HG03442 (cell line): ENCODE measurements around the gene AP1S3.
"Not testable (repeated sequence)": the region's sequence is repeated elsewhere in the genome, so short reads cannot be mapped to it uniquely, and the experiment has no call there.

Source experiments
- ATAC-seq: cut with Tn5 transposase; IDR thresholded peaks from one replicate; pipeline ENCODE4 v1.9.1; 2021; ENCODE audit warnings: mild to moderate bottlenecking, moderate library complexity; ENCODE audit not compliant: unreplicated experiment

AP1S3 gene

GRCh38 chr2:223811757-223812156, 25.6 kb downstream of the AP1S3 start:
- no peak for ATAC-seq

GRCh38 chr2:223805008-223805407, 32.4 kb downstream of the AP1S3 start:
- no peak for ATAC-seq

- ATAC-seq = no peak
Observed at GRCh38 chr2:223801736-223802135, 35.6 kb downstream of the AP1S3 start.

- ATAC-seq = peak; percentile 34
Observed at GRCh38 chr2:223800908-223801307, 36.5 kb downstream of the AP1S3 start.

GRCh38 chr2:223797811-223798721, 39.3 kb downstream of the AP1S3 start:
- peak; percentile 95 for ATAC-seq

GRCh38 chr2:223797037-223797436, 40.3 kb downstream of the AP1S3 start:
- ATAC-seq = no peak

GRCh38 chr2:223789423-223789822, 48.0 kb downstream of the AP1S3 start:
- ATAC-seq = no peak

GRCh38 chr2:223788826-223789225, 48.6 kb downstream of the AP1S3 start:
- ATAC-seq = no peak

- not testable (repeated sequence) for ATAC-seq
Observed at GRCh38 chr2:223788106-223788505, 49.3 kb downstream of the AP1S3 start.

GRCh38 chr2:223787358-223787757, 50.0 kb downstream of the AP1S3 start:
- ATAC-seq = peak; percentile 46

- peak; percentile 75 for ATAC-seq
Observed at GRCh38 chr2:223786943-223787342, 50.4 kb downstream of the AP1S3 start.

GRCh38 chr2:223786236-223786635, 51.1 kb downstream of the AP1S3 start:
- ATAC-seq = no peak

GRCh38 chr2:223784221-223784772, 53.1 kb downstream of the AP1S3 start:
- no peak for ATAC-seq

- ATAC-seq = no peak
Observed at GRCh38 chr2:223782629-223783028, 54.8 kb downstream of the AP1S3 start.

- ATAC-seq = no peak
Observed at GRCh38 chr2:223781560-223781959, 55.8 kb downstream of the AP1S3 start.

- ATAC-seq = peak; percentile 76
Observed at GRCh38 chr2:223779877-223780276, 57.5 kb downstream of the AP1S3 start.

GRCh38 chr2:223774193-223774592, 63.2 kb downstream of the AP1S3 start:
- no peak for ATAC-seq

- ATAC-seq = no peak
Observed at GRCh38 chr2:223772363-223772762, 65.0 kb downstream of the AP1S3 start.

- ATAC-seq = no peak
Observed at GRCh38 chr2:223771475-223771874, 65.9 kb downstream of the AP1S3 start.

- ATAC-seq = no peak
Observed at GRCh38 chr2:223768179-223768578, 69.2 kb downstream of the AP1S3 start.

- no peak for ATAC-seq
Observed at GRCh38 chr2:223767341-223767740, 70.0 kb downstream of the AP1S3 start.

- no peak for ATAC-seq
Observed at GRCh38 chr2:223765221-223765785, 72.1 kb downstream of the AP1S3 start.
